ENCODE data around the gene PLEKHM2.

The PLEKHM2 gene

DNA sequence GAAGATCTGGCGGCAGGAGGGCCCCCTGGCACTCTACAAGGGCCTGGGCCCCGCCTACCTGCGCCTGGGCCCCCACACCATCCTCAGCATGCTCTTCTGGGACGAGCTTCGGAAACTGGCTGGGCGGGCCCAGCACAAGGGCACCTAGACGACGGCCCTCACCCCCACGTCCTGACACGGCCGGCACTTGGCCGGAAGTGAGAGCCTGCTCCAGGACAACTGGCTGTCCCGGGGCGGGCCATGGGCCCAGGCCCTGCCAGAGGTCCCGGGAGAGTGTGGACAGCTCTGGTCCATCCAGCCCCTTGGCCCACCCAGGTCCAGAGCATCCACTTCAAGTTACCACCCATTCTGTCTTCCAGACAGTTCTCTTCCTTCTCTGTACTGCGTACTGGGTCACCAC lies 55.1 kb downstream of the PLEKHM2 start:
- DNase-seq (ENCODE audit: low spot score): no peak

DNA sequence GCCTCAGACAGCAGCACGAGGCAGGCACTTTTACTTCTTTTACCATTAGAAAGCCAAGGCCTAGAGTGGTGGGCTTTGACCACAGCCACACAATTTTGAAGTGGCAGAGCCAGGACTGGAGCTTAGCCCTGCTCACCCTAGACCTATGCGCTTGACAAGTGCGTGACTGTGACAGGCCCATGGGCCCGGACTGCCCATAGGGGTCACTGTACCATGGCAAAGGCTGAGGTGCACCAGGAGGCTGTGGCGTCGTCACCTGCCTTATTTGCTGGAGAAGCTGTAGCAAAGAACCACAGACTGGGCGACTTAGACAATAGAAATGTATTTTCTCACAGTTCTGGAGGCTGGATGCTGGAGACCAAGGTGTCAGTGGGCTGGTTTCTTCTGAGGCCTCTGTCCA lies 55.6 kb downstream of the PLEKHM2 start:
- no peak for DNase-seq (ENCODE audit: low spot score)

- DNase-seq (ENCODE audit: low spot score): peak; percentile 64
These were observed 57.1 kb downstream of the PLEKHM2 start for GRCh38 chr1:15740924-15741850.

GRCh38 chr1:15742339-15742801 lies 58.2 kb downstream of the PLEKHM2 start, which contains the start of gene TMEM82:
TSS of gene TMEM82 (plus strand) at chr1:15742499. CDS start at chr1:15742560, 61 bp downstream.
- no peak for DNase-seq (ENCODE audit: low spot score)

GRCh38 chr1:15744122-15744679 lies 60.1 kb downstream of the PLEKHM2 start:
- DNase-seq (ENCODE audit: low spot score): no peak

DNA sequence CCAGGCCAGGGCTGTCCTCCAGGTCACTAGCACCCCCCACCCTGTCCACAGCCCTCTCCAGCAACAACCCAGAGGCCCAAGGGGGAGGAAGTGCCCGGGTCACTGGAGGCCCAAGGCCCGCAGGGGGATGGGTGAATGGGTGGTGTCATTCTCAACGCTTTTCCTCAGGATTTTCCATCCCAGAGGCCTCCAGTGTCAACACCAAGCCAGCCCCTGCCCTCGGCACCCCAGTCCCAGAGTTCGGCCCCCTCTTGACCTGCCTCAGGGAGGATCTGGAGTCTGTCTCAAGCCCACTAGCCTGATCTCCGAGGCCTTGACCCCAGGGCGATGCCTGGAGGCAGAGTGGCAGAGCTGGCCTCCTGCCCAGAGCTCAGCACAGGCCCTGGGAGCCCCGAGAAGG lies 63.3 kb downstream of the PLEKHM2 start:
- no peak for DNase-seq (ENCODE audit: low spot score)

DNA sequence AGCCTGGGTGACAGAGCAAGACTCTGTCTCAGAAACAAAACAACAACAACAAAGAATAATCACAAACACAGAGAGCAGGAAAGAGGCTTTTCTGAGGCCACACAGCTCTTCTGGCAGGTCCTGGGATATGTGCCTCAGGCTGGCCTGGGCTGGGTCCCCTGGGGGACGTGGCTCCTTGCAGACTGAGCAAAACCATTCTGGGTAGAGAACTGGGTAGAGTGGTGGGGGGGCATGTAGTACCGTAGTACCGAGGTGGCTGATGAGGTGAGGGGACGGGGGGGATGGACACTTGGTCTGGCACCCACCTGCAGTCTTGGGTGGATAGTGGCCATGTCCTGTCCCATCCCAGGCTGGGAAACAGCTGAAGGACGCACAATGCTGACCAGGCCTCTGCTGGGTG lies 64.1 kb downstream of the PLEKHM2 start:
- DNase-seq (ENCODE audit: low spot score): no peak

- no peak for DNase-seq (ENCODE audit: low spot score)
These were observed 64.7 kb downstream of the PLEKHM2 start for GRCh38 chr1:15748690-15749398.

- DNase-seq (ENCODE audit: low spot score): no peak
These were observed 65.5 kb downstream of the PLEKHM2 start for GRCh38 chr1:15749399-15750291.

DNA sequence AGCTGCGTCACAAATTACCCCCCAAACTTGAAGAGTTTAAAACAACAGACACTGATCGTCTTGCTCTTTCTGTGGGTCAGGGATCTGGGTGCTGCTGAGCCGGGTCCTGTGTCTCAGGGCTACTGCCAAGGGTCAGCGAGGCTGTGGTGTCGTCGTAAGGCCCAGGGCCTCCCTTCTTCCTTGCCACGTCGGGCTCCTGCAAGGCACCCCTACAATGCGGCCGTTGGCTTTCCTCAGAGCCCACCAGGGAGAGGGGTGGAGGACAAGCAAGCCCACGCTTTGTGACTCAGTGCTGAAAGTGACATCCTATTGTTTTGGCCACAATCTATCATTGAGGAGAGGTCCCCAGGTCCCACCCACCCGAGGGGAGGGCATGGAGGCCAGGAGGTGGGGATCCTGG lies 66.8 kb downstream of the PLEKHM2 start:
- no peak for DNase-seq (ENCODE audit: low spot score)

GRCh38 chr1:15751717-15752116 lies 67.6 kb downstream of the PLEKHM2 start:
- DNase-seq (ENCODE audit: low spot score): no peak

GRCh38 chr1:15753776-15754175 lies 69.7 kb downstream of the PLEKHM2 start:
- DNase-seq (ENCODE audit: low spot score): no peak

DNA sequence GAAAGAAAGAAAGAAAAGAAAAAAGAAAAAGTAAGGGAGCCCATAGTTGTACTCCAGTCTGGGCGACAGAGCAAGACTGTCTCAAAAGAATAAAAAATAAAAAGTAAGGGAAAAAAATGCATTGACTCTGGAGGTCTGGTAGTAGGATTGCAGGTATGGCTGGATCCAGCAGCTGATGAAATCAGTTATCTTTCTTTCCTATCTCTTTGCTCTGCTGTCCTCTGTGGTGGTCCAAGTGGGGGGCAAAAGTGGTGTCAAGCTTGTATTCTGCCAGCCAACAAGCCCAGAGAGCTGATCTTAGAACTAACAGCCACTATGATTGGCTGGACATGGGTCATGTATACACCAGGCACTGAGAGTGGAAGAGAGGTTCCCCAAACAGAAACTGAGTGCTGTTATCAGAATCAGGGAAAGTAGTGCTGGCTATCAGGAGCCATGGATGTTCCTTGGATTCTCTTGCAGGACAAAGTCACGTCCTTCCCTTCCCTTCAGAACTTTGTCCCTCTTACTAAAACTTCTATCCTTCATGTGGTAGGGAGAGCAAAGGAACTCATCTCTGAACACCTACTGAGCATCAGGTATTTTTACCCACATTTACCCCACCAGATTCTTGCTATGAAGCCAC lies 71.0 kb downstream of the PLEKHM2 start:
- no peak for DNase-seq (ENCODE audit: low spot score)

- DNase-seq (ENCODE audit: low spot score): no peak
These were observed 71.5 kb downstream of the PLEKHM2 start for GRCh38 chr1:15755646-15756040.

- no peak for DNase-seq (ENCODE audit: low spot score)
These were observed 72.3 kb downstream of the PLEKHM2 start for GRCh38 chr1:15756143-15757015.

GRCh38 chr1:15757016-15757543 lies 73.0 kb downstream of the PLEKHM2 start:
- DNase-seq (ENCODE audit: low spot score): no peak

- peak; percentile 68 for DNase-seq (ENCODE audit: low spot score)
These were observed 73.6 kb downstream of the PLEKHM2 start for GRCh38 chr1:15757575-15758342.

- no peak for DNase-seq (ENCODE audit: low spot score)
These were observed 74.3 kb downstream of the PLEKHM2 start, which contains the start of gene FBLIM1 for GRCh38 chr1:15758343-15758931. TSS of gene FBLIM1 (plus strand) at chr1:15758795. CDS start at chr1:15764984, 6,189 bp downstream.

Data from SK-N-DZ (cell line).